Aorta (tissue), 5 donors: ENCODE measurements around the gene WDR76. TPM values are rescaled to one million over a fixed set of nuclear protein-coding genes. Genes with fewer than 3 reads are reported as not detected.
"Not testable (repeated sequence)": the region's sequence is repeated elsewhere in the genome, so short reads cannot be mapped to it uniquely, and the experiment has no call there.

ENCODE experiments used
- ATAC-seq: fragments of 200-7000 bp; cut with Tn5 transposase; one replicate; pipeline ENCODE4 v1.9.1; 2022; ENCODE audit warnings: moderate library complexity; ENCODE audit not compliant: low FRiP score
- DNase-seq, 2 donors: peaks; one replicate each; pipeline ENCODE4 v3.0.0-alpha.2; 2020
- H3K27ac ChIP-seq, 2 donors: one replicate each; pipeline ENCODE4 v1.5.1; 2013; ENCODE audit warnings: low read length in 2 of 2, mild to moderate bottlenecking in 2 of 2, moderate library complexity in 2 of 2, control low read depth in 1 of 2, inconsistent platforms in 1 of 2, low read depth in 1 of 2
- H3K27me3 ChIP-seq, 2 donors: one replicate each; pipeline ENCODE4 v1.6.1; 2013; ENCODE audit warnings: control low read depth in 1 of 2, low read length in 1 of 2, mild to moderate bottlenecking in 1 of 2, moderate library complexity in 1 of 2; ENCODE audit not compliant: insufficient read depth in 2 of 2, control insufficient read depth in 1 of 2
- H3K36me3 ChIP-seq, 2 donors: one replicate each; pipeline ENCODE4 v1.6.1; 2013; ENCODE audit warnings: control low read depth in 1 of 2, low read length in 1 of 2, mild to moderate bottlenecking in 1 of 2; ENCODE audit not compliant: insufficient read depth in 2 of 2, control insufficient read depth in 1 of 2
- H3K4me1 ChIP-seq, 2 donors: one replicate each; pipeline ENCODE4 v1.6.1; 2013; ENCODE audit warnings: low read length in 2 of 2, control low read depth in 1 of 2, mild to moderate bottlenecking in 1 of 2, moderate library complexity in 1 of 2; ENCODE audit not compliant: insufficient read depth in 2 of 2, control insufficient read depth in 1 of 2
- H3K4me3 ChIP-seq, 2 donors: one replicate each; pipeline ENCODE4 v1.5.1; 2013; ENCODE audit warnings: low read length in 2 of 2, control low read depth in 1 of 2, mild to moderate bottlenecking in 1 of 2
- H3K9me3 ChIP-seq: one replicate; pipeline ENCODE4 v1.6.1; 2013; ENCODE audit warnings: mild to moderate bottlenecking, low read length; ENCODE audit not compliant: control insufficient read depth
- WGBS, 2 donors: extraction: QIAGEN DNeasy Blood & Tissue Kit; methylation state at CpG; one replicate each; pipeline ENCODE4 v1.1.7; 2013; 5-methylcytosine and 5-hydroxymethylcytosine counted together
- intact Hi-C, 2 donors: fragments of 100-400 bp; cut with DNase I; formaldehyde crosslinking; loops; one replicate each; pipeline versions ENCODE4 v1.14.2 to v1.15.0; 2022
- polyA plus RNA-seq, 2 donors: library from polyadenylated mRNA; stranded (reverse); fragments of 200-250 nt; gene quantifications; one replicate each; pipeline ENCODE4 v1.2.3, GENCODE V29; 2013
- total RNA-seq, 2 donors: library from RNA; stranded (reverse); fragmentation: NEBNext Ultra II Directional; extraction: Animal tissue kit (Norgen Biotek cat#: 25700); gene quantifications; one replicate each; pipeline ENCODE4 v1.2.1, GENCODE V29; 2021
- donor health status: healthy with polysubstance abuse.
- donor health status: Bipolar disorder and iron deficiency.
- donor health status: DM: no; HTN: no; CAD: no.
- donor health status: DM: no; HTN: no; CAD: no.
- donor health status: DM: yes; HTN: yes; CAD: no.

The WDR76 gene
- total and polyA plus RNA-seq, 4 donors, result 1.9 to 6.5 (median 4.1) TPM

DNA sequence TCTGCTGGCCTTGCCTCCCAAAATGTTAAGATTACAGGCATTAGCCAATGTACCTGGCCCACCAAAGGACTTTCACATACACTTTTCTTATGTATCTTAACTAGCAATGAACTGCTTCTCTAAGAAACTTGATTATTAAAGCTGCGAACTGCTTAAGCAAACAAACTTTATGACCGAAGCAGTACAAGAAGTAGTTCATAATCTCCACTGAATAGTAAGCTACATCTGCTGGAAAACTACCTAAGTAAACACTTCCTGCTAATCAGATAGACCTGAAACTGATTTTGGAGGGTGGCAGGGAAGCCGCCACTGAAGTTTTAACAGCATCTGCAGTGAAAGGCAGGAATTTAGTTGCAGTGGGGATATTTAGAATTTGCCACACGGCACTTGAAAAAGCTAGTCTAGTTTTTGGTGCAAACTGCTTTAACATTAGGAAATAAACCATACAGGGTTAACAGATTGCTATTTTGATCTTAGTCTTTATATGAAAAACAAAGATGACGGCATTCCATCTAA is 18.3 kb upstream of the WDR76 start:
- Histone ChIP-seq H3K36me3 (peaks cover 11 to 22% of the 10 kb centered on the region in 2 donors), H3K4me1 (no peaks in the 10 kb centered on the region), H3K9me3 (no peaks in the 10 kb centered on the region), H3K27ac (no peak overlapping the region), H3K4me3 (no peak overlapping the region), H3K27me3 (no peaks in the 10 kb centered on the region)
- 91 to 92% methylated on average over 5 of the region's 5 CpGs for WGBS, 2 donors
- ATAC-seq (no peak), DNase-seq (no peak)
- intact Hi-C loops, result no loop called here

DNA sequence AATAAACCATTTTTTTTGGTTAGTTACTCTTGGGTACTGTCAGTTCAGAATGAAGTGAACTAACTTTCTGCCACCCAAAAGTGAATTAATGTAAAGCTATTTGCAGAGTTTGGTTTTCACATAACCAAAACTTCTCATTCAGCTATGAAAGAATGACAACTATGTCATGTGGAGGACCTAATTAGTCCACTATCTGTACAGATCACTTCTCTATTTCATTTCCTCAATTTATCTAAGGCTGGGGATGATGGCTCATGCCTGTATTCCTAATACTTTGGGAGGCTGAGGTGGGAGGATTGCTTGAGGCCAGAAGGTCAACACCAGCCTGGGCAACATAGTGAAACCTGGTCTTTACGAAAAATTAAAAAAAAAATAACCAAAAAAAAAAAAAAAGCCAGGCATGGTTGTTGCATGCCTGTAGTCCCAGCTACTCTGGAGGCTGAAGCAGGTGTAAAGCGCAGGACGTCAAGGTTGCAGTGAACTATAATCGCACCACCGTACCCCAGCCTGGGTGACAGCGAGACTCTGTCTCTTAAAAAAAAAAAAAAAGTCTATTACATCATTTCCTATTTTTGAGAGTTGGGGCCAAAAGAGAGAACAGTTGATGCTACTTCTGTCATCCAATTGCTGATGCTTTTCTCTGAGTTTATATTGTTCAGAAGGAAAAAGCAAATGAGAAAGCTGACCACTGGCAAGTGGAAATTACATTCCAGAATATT is 17.7 kb upstream of the WDR76 start:
- WGBS, 2 donors, result 83 to 89% methylated on average over 6 of the region's 6 CpGs
- intact Hi-C loops, result no loop called here
- Histone ChIP-seq H3K27ac (no peak overlapping the region), H3K9me3 (no peaks in the 10 kb centered on the region), H3K4me3 (no peak overlapping the region), H3K36me3 (peaks cover 11 to 22% of the 10 kb centered on the region in 2 donors), H3K27me3 (no peaks in the 10 kb centered on the region), H3K4me1 (no peaks in the 10 kb centered on the region)
- DNase-seq, result no peak
- ATAC-seq, result no peak

GRCh38 chr15:43815064-43815463 is 11.7 kb upstream of the WDR76 start:
- DNase-seq, H3K9me3 ChIP-seq, H3K4me3 ChIP-seq, intact Hi-C loops, H3K27ac ChIP-seq, H3K4me1 ChIP-seq, ATAC-seq, H3K27me3 ChIP-seq: not testable (repeated sequence)
- peaks cover 8 to 11% of the 10 kb centered on the region in 2 donors for H3K36me3 ChIP-seq
- 83 to 88% methylated on average over 5 of the region's 5 CpGs for WGBS, 2 donors

DNA sequence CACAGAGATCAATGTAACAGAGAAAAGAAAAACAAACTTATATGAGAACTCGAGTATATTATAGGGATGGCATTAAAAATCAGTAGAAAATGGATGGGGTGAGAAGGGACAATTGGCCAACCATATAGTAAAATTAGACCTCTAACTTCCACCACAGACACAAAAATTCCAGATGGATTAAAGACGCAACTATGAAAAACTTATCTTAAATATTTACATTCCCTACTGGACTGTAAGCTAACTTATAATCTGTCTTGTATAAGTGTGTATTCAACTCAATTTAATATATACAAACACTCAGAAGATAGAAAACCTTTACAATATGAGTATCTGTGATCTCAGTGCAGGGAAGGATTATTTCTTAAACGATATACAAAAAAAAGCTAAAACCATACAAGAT is 5.3 kb upstream of the WDR76 start:
- 72 to 78% methylated on average over 3 of the region's 3 CpGs for WGBS, 2 donors
- no peaks in the 10 kb centered on the region for H3K27me3 ChIP-seq
- H3K4me3 ChIP-seq, result no peak overlapping the region
- H3K36me3 ChIP-seq, result peaks cover 0 to 5% of the 10 kb centered on the region in 2 donors
- intact Hi-C loops, result no loop called here
- H3K9me3 ChIP-seq, result no peaks in the 10 kb centered on the region
- H3K27ac ChIP-seq, result no peak overlapping the region
- ATAC-seq (no peak), DNase-seq (no peak)
- no peaks in the 10 kb centered on the region for H3K4me1 ChIP-seq

GRCh38 chr15:43824302-43825246 is 2.2 kb upstream of the WDR76 start, which contains the start of gene MFAP1:
TSS of gene MFAP1 (minus strand) at chr15:43824690. CDS start at chr15:43824569, 121 bp downstream.
- peak; percentile 95 for ATAC-seq
- WGBS, 2 donors, result 9% methylated on average over 46 of the region's 46 CpGs
- Histone ChIP-seq H3K4me1 (no peaks in the 10 kb centered on the region), H3K36me3 (no peaks in the 10 kb centered on the region), H3K9me3 (no peaks in the 10 kb centered on the region), H3K4me3 (peak within 1 kb of the TSS; percentile 88 to 98), H3K27me3 (no peaks in the 10 kb centered on the region), H3K27ac (peak within 1 kb of the TSS in 1 of 2 donors; percentile 94)
- DNase-seq, result peak; percentile 95 to 97
- intact Hi-C loops, result no loop called here

DNA sequence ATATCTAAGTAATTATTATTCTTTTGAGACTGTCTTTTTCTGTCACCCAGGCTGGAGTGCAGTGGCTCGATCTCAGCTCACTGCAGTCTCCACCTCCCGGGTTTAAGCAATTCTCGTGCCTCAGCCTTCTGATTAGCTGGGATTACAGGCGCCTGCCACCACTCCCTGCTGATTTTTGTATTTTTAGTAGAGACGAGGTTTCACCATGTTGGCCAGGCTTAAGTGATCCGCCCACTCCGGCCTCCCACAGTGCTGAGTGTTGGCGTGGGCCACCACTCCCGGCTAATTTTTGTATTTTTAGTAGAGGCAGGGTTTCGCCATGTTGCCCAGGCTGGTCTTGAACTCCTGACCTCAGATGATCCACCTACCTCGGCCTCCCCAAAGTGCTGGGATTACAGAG is 1.5 kb upstream of the WDR76 start:
- DNase-seq, H3K9me3 ChIP-seq, H3K4me3 ChIP-seq, H3K4me1 ChIP-seq, ATAC-seq, H3K27ac ChIP-seq, intact Hi-C loops, H3K36me3 ChIP-seq, H3K27me3 ChIP-seq: not testable (repeated sequence)
- WGBS, 2 donors, result 95% methylated on average over 11 of the region's 11 CpGs

DNA sequence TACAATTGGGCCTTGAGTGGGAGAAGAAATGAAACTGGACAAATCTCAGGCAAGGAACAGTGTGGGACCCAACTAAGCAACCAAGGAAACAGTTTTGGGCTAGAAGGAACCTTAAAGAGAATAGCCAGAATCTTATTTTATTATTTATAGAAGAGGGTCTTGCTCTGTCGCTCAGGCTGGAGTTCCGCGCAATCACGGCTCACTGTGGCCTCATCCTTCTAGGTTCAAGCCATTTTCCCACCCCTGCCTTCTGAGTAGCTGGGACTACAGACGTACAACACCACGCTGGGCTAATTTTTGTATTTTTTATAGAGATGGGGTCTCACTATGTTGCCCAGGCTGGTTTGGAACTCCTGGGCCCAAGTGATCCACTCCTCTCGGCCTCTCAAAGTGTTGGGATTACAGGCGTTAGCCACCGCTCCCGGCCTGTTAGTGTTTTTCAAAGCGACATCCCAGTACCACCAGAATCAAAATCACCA is 734 bp upstream of the WDR76 start:
- Histone ChIP-seq H3K4me3 (no peak overlapping the region), H3K4me1 (no peaks in the 10 kb centered on the region), H3K36me3 (no peaks in the 10 kb centered on the region), H3K9me3 (no peaks in the 10 kb centered on the region), H3K27me3 (no peaks in the 10 kb centered on the region), H3K27ac (no peak overlapping the region)
- DNase-seq (no peak), ATAC-seq (no peak)
- WGBS, 2 donors, result 96% methylated on average over 11 of the region's 11 CpGs
- intact Hi-C loops, result no loop called here

DNA sequence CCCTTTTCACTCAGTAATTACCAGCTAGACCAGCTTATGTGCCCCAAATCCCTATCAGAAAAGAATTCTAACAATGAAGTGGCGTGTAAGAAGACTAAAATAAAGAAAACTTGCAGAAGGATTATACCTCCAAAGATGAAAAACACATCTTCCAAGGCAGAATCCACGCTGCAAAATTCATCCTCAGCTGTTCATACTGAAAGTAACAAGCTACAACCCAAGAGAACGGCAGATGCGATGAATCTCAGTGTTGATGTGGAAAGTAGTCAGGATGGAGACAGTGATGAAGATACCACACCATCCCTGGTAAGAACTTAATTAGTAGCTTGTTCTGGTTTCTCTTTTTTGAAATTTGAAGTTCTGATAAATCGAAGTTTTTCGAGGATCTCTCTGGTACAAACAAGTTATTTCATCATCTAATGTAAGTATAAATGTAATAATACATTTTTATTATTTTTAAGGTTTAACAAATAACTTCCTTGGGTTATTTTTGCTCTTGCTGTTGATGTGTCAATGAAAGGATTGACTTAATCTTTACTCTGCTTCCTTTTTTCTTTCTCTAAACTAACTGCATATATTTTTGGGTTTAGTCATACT is 1.4 kb downstream of the WDR76 start:
- H3K4me1 ChIP-seq, result no peaks in the 10 kb centered on the region
- no peak overlapping the region for H3K27ac ChIP-seq
- 50 to 59% methylated on average over 6 of the region's 6 CpGs for WGBS, 2 donors
- no peaks in the 10 kb centered on the region for H3K27me3 ChIP-seq
- ATAC-seq, result no peak
- no peak for DNase-seq
- H3K36me3 ChIP-seq, result no peaks in the 10 kb centered on the region
- no peaks in the 10 kb centered on the region for H3K9me3 ChIP-seq
- intact Hi-C loops, result no loop called here
- H3K4me3 ChIP-seq, result no peak overlapping the region
